ENCODE measurements around the gene SAP30BP. TPM values are rescaled to one million over a fixed set of nuclear protein-coding genes. Genes with fewer than 3 reads are reported as not detected.

Gene SAP30BP
- total and polyA plus RNA-seq, 2 experiments from 2014 or later, result 44.9 to 97.9 TPM

DNA sequence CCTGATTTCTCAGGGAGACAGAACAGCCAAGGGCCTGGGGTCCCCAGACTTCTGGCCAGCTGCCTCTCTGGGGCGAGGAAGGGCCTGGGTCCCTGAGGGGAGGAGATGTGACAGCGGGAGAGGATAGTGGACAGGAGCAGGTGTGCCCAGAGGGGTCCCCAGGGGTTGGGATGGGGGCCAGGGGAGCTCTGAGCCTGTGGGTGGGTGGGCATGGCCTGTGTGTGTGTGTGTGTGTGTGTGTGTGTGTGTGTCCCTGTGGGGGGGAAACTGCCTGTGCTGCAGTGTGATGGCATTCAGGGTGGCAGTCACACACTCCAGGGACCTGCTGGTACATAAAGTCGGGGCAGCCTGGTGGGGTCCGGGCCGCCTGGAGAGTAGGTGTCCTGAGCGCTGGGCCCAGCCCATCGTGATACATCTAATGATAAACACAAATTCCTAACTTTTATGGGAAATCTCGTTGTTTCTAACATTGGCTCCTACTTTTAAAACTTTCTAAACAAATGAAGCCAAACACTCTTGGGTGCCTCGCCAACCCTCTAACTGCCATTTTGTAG is 55.5 kb downstream of the SAP30BP start:
- H3K4me2 ChIP-seq, result no peak overlapping the region
- no peaks in the 10 kb centered on the region for H3K36me3 Mint-ChIP-seq (ENCODE audit: low read depth)
- H3K79me2 ChIP-seq (replicated peaks; ENCODE audit: insufficient read depth), result no peaks in the 10 kb centered on the region

More for the DNA sequence above, 55.5 kb downstream of the SAP30BP start:
- Mint-ChIP-seq H3K9me3 (no peaks in the 10 kb centered on the region), H3K27ac (no peak overlapping the region), H3K27me3 (ENCODE audit: insufficient read depth, low read depth, poor library complexity) (peaks cover 23% of the 10 kb centered on the region), H3K4me3 (no peak overlapping the region), H3K4me1 (peaks cover 2% of the 10 kb centered on the region; the same call in 2 of the 3 replicates)
- Histone ChIP-seq H3K27ac (ENCODE audit: low read depth) (no peak overlapping the region), H3K4me3 (no peak overlapping the region; the same call in 1 of the 2 replicates), H3K4me1 (ENCODE audit: insufficient read depth) (no peaks in the 10 kb centered on the region; the same call in 1 of the 2 replicates), H4K20me1 (replicated peaks; ENCODE audit: insufficient read depth) (no peaks in the 10 kb centered on the region), H2AFZ (no peak overlapping the region), H3K9me2 (ENCODE audit: insufficient read depth) (no peaks in the 10 kb centered on the region), H3K27me3 (ENCODE audit: insufficient read depth) (peaks cover 17% of the 10 kb centered on the region), H3K36me3 (ENCODE audit: insufficient read depth) (no peaks in the 10 kb centered on the region), H3F3A (replicated peaks; ENCODE audit: low read depth) (peaks cover 12% of the 10 kb centered on the region; the same call in 1 of the 2 replicates)
- no peak for TF ChIP-seq ZNF114 (CRISPR knock-in tag; IDR thresholded peaks at IDR 0.05)
- no peak for TF ChIP-seq JUNB (IDR thresholded peaks at IDR 0.05; ENCODE audit: unreplicated experiment)
- TF ChIP-seq EZH2 (IDR thresholded peaks at IDR 0.05; ENCODE audit: low read depth, unreplicated experiment), result no peak
- no peak for TF ChIP-seq REST (IDR thresholded peaks at IDR 0.05; ENCODE audit: unreplicated experiment)
- TF ChIP-seq ZNF331 (CRISPR knock-in tag; IDR thresholded peaks at IDR 0.05; ENCODE audit: low read depth), result no peak
- TF ChIP-seq POLR2AphosphoS5 (IDR thresholded peaks at IDR 0.05; ENCODE audit: low read depth), result no peak
- no peak for TF ChIP-seq EZH2phosphoT487 (IDR thresholded peaks at IDR 0.05; ENCODE audit: unreplicated experiment)
- TF ChIP-seq STAT1 (IDR thresholded peaks at IDR 0.05; ENCODE audit: unreplicated experiment), result no peak
- TF ChIP-seq, protein P1, sequence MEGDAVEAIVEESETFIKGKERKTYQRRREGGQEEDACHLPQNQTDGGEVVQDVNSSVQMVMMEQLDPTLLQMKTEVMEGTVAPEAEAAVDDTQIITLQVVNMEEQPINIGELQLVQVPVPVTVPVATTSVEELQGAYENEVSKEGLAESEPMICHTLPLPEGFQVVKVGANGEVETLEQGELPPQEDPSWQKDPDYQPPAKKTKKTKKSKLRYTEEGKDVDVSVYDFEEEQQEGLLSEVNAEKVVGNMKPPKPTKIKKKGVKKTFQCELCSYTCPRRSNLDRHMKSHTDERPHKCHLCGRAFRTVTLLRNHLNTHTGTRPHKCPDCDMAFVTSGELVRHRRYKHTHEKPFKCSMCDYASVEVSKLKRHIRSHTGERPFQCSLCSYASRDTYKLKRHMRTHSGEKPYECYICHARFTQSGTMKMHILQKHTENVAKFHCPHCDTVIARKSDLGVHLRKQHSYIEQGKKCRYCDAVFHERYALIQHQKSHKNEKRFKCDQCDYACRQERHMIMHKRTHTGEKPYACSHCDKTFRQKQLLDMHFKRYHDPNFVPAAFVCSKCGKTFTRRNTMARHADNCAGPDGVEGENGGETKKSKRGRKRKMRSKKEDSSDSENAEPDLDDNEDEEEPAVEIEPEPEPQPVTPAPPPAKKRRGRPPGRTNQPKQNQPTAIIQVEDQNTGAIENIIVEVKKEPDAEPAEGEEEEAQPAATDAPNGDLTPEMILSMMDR (conservative IDR thresholded peaks at IDR 0.05; ENCODE audit: low read depth in 2 of 2), result no peak
- TF ChIP-seq NANOG (IDR thresholded peaks at IDR 0.05; ENCODE audit: borderline replicate concordance), result no peak
- TF ChIP-seq, protein P2, sequence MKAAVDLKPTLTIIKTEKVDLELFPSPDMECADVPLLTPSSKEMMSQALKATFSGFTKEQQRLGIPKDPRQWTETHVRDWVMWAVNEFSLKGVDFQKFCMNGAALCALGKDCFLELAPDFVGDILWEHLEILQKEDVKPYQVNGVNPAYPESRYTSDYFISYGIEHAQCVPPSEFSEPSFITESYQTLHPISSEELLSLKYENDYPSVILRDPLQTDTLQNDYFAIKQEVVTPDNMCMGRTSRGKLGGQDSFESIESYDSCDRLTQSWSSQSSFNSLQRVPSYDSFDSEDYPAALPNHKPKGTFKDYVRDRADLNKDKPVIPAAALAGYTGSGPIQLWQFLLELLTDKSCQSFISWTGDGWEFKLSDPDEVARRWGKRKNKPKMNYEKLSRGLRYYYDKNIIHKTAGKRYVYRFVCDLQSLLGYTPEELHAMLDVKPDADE (IDR thresholded peaks at IDR 0.05), result no peak
- no peak for TF ChIP-seq CREB1 (CRISPR knock-in tag; IDR thresholded peaks at IDR 0.05; ENCODE audit: low read depth)
- TF ChIP-seq, protein P3, sequence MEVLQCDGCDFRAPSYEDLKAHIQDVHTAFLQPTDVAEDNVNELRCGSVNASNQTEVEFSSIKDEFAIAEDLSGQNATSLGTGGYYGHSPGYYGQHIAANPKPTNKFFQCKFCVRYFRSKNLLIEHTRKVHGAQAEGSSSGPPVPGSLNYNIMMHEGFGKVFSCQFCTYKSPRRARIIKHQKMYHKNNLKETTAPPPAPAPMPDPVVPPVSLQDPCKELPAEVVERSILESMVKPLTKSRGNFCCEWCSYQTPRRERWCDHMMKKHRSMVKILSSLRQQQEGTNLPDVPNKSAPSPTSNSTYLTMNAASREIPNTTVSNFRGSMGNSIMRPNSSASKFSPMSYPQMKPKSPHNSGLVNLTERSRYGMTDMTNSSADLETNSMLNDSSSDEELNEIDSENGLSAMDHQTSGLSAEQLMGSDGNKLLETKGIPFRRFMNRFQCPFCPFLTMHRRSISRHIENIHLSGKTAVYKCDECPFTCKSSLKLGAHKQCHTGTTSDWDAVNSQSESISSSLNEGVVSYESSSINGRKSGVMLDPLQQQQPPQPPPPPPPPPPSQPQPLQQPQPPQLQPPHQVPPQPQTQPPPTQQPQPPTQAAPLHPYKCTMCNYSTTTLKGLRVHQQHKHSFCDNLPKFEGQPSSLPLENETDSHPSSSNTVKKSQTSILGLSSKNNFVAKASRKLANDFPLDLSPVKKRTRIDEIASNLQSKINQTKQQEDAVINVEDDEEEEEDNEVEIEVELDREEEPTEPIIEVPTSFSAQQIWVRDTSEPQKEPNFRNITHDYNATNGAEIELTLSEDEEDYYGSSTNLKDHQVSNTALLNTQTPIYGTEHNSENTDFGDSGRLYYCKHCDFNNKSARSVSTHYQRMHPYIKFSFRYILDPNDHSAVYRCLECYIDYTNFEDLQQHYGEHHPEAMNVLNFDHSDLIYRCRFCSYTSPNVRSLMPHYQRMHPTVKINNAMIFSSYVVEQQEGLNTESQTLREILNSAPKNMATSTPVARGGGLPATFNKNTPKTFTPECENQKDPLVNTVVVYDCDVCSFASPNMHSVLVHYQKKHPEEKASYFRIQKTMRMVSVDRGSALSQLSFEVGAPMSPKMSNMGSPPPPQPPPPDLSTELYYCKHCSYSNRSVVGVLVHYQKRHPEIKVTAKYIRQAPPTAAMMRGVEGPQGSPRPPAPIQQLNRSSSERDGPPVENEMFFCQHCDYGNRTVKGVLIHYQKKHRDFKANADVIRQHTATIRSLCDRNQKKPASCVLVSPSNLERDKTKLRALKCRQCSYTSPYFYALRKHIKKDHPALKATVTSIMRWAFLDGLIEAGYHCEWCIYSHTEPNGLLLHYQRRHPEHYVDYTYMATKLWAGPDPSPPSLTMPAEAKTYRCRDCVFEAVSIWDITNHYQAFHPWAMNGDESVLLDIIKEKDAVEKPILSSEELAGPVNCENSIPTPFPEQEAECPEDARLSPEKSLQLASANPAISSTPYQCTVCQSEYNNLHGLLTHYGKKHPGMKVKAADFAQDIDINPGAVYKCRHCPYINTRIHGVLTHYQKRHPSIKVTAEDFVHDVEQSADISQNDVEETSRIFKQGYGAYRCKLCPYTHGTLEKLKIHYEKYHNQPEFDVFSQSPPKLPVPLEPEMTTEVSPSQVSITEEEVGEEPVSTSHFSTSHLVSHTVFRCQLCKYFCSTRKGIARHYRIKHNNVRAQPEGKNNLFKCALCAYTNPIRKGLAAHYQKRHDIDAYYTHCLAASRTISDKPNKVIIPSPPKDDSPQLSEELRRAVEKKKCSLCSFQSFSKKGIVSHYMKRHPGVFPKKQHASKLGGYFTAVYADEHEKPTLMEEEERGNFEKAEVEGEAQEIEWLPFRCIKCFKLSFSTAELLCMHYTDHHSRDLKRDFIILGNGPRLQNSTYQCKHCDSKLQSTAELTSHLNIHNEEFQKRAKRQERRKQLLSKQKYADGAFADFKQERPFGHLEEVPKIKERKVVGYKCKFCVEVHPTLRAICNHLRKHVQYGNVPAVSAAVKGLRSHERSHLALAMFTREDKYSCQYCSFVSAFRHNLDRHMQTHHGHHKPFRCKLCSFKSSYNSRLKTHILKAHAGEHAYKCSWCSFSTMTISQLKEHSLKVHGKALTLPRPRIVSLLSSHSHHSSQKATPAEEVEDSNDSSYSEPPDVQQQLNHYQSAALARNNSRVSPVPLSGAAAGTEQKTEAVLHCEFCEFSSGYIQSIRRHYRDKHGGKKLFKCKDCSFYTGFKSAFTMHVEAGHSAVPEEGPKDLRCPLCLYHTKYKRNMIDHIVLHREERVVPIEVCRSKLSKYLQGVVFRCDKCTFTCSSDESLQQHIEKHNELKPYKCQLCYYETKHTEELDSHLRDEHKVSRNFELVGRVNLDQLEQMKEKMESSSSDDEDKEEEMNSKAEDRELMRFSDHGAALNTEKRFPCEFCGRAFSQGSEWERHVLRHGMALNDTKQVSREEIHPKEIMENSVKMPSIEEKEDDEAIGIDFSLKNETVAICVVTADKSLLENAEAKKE (CRISPR knock-in tag; IDR thresholded peaks at IDR 0.05), result no peak
- ATAC-seq, result no peak
- no peak for DNase-seq (ENCODE audit: low spot score)

Data from GM23338 (cell line).